HEK293 (cell line): ENCODE data around the gene LCOR.

ENCODE experiments used
- HOXD13 ChIP-seq: sonication (generic); formaldehyde crosslinking; IDR thresholded peaks from 2 replicates; pipeline ENCODE4 v1.8.0; 2022; ENCODE audit warnings: missing genetic modification reagents, borderline replicate concordance
- IKZF3 ChIP-seq: fragments of 450-650 bp; IDR thresholded peaks from 2 replicates; pipeline ENCODE4 v1.5.0; 2018; ENCODE audit warnings: missing biosample characterization, mild to moderate bottlenecking, missing genetic modification characterization, moderate library complexity
- INSM2 ChIP-seq: fragments of 450-650 bp; formaldehyde crosslinking; IDR thresholded peaks from 2 replicates; pipeline ENCODE4 v1.5.1; 2016; ENCODE audit warnings: missing biosample characterization, missing genetic modification characterization
- KLF17 ChIP-seq: fragments of 450-650 bp; formaldehyde crosslinking; IDR thresholded peaks from 2 replicates; pipeline ENCODE4 v1.5.1; 2016; ENCODE audit warnings: missing biosample characterization, missing genetic modification characterization
- KLF9 ChIP-seq: fragments of 450-650 bp; formaldehyde crosslinking; IDR thresholded peaks from 2 replicates; pipeline ENCODE4 v1.5.1; 2016; ENCODE audit warnings: missing biosample characterization, missing genetic modification characterization, low read depth
- PRDM1 ChIP-seq: fragments of 450-650 bp; formaldehyde crosslinking; IDR thresholded peaks from 2 replicates; pipeline ENCODE4; 2016; ENCODE audit warnings: missing biosample characterization, missing genetic modification characterization
- SETDB1 ChIP-seq: IDR thresholded peaks from one replicate; pipeline ENCODE4 v1.6.1; 2017; ENCODE audit warnings: mild to moderate bottlenecking, low read length, moderate library complexity, mixed read lengths; ENCODE audit not compliant: insufficient read length
- ZBTB44 ChIP-seq: fragments of 450-650 bp; IDR thresholded peaks from 2 replicates; pipeline ENCODE4 v1.5.1; 2018; ENCODE audit warnings: missing biosample characterization, mild to moderate bottlenecking, missing genetic modification characterization
- ZBTB48 ChIP-seq: fragments of 450-650 bp; formaldehyde crosslinking; IDR thresholded peaks from 2 replicates; pipeline ENCODE4 v1.5.1; 2016; ENCODE audit warnings: missing biosample characterization, missing genetic modification characterization
- ZBTB6 ChIP-seq: fragments of 450-650 bp; formaldehyde crosslinking; IDR thresholded peaks from 2 replicates; pipeline ENCODE4 v1.5.1; 2017; ENCODE audit warnings: missing biosample characterization, missing genetic modification characterization
- ZBTB8A ChIP-seq: fragments of 450-650 bp; formaldehyde crosslinking; IDR thresholded peaks from 2 replicates; pipeline ENCODE4 v1.5.1; 2016; ENCODE audit warnings: missing biosample characterization, missing genetic modification characterization
- ZFP37 ChIP-seq: fragments of 450-650 bp; formaldehyde crosslinking; IDR thresholded peaks from 2 replicates; pipeline ENCODE4 v1.5.1; 2016; ENCODE audit warnings: missing biosample characterization, missing genetic modification characterization
- ZIC2 ChIP-seq: fragments of 450-650 bp; formaldehyde crosslinking; IDR thresholded peaks from 2 replicates; pipeline ENCODE4 v1.5.1; 2016; ENCODE audit warnings: missing biosample characterization, missing genetic modification characterization
- ZNF112 ChIP-seq: fragments of 450-650 bp; formaldehyde crosslinking; IDR thresholded peaks from 2 replicates; pipeline ENCODE4 v1.5.0; 2017; ENCODE audit warnings: missing biosample characterization, missing genetic modification characterization
- ZNF132 ChIP-seq: fragments of 450-650 bp; formaldehyde crosslinking; IDR thresholded peaks from 2 replicates; pipeline ENCODE4 v1.5.1; 2017; ENCODE audit warnings: missing biosample characterization, missing genetic modification characterization, borderline replicate concordance
- ZNF146 ChIP-seq: fragments of 450-650 bp; formaldehyde crosslinking; IDR thresholded peaks from 2 replicates; pipeline ENCODE4 v1.5.1; 2016; ENCODE audit warnings: missing biosample characterization, missing genetic modification characterization
- ZNF155 ChIP-seq: fragments of 450-650 bp; formaldehyde crosslinking; IDR thresholded peaks from 2 replicates; pipeline ENCODE4 v1.5.1; 2016; ENCODE audit warnings: missing biosample characterization, missing genetic modification characterization
- ZNF248 ChIP-seq: fragments of 450-650 bp; formaldehyde crosslinking; IDR thresholded peaks from 2 replicates; pipeline ENCODE4 v1.5.1; 2017; ENCODE audit warnings: missing biosample characterization, missing genetic modification characterization
- ZNF292 ChIP-seq: fragments of 450-650 bp; formaldehyde crosslinking; IDR thresholded peaks from 2 replicates; pipeline ENCODE4 v1.5.1; 2016; ENCODE audit warnings: low read depth, missing biosample characterization, missing genetic modification characterization, borderline replicate concordance
- ZNF324 ChIP-seq: fragments of 450-650 bp; formaldehyde crosslinking; IDR thresholded peaks from 2 replicates; pipeline ENCODE4 v1.5.1; 2016; ENCODE audit warnings: missing biosample characterization, missing genetic modification characterization
- ZNF398 ChIP-seq: fragments of 450-650 bp; formaldehyde crosslinking; IDR thresholded peaks from 2 replicates; pipeline ENCODE4 v1.5.1; 2017; ENCODE audit warnings: missing biosample characterization, missing genetic modification characterization
- ZNF449 ChIP-seq: fragments of 450-650 bp; formaldehyde crosslinking; IDR thresholded peaks from 2 replicates; pipeline ENCODE4 v1.5.1; 2017; ENCODE audit warnings: missing biosample characterization, mild to moderate bottlenecking, missing genetic modification characterization, moderate library complexity
- ZNF521 ChIP-seq: fragments of 450-650 bp; formaldehyde crosslinking; IDR thresholded peaks from 2 replicates; pipeline ENCODE4 v1.5.1; 2017; ENCODE audit warnings: missing biosample characterization, mild to moderate bottlenecking, missing genetic modification characterization
- ZNF580 ChIP-seq: fragments of 450-650 bp; formaldehyde crosslinking; IDR thresholded peaks from 2 replicates; pipeline ENCODE4 v1.5.1; 2016; ENCODE audit warnings: missing biosample characterization, missing genetic modification characterization
- ZNF639 ChIP-seq: fragments of 450-650 bp; formaldehyde crosslinking; IDR thresholded peaks from 2 replicates; pipeline ENCODE4 v1.5.1; 2016; ENCODE audit warnings: missing biosample characterization, missing genetic modification characterization
- ZNF660 ChIP-seq: fragments of 450-650 bp; IDR thresholded peaks from 2 replicates; pipeline ENCODE4 v1.5.1; 2018; ENCODE audit warnings: missing biosample characterization, mild to moderate bottlenecking, missing genetic modification characterization
- ZNF704 ChIP-seq: fragments of 450-650 bp; formaldehyde crosslinking; IDR thresholded peaks from 2 replicates; pipeline ENCODE4 v1.5.1; 2016; ENCODE audit warnings: missing biosample characterization, missing genetic modification characterization

Gene LCOR

GRCh38 chr10:96831867-96832720 lies at the start of gene LCOR (continued):
- TF ChIP-seq ZNF398 (tag by site-specific recombination) (peak; percentile 96), ZNF324 (no peak), HOXD13 (CRISPR knock-in tag) (no peak), INSM2 (tag by site-specific recombination) (0 out of 2 replicates have a peak, but pooled peaks have one; percentile 23), ZNF292 (tag by site-specific recombination) (no peak), ZBTB44 (no peak), ZNF112 (tag by site-specific recombination) (no peak), ZBTB6 (peak; percentile 71; the same call in 1 of the 2 replicates), KLF9 (peak; percentile 75; the same call in 1 of the 2 replicates), ZBTB8A (tag by site-specific recombination) (peak; percentile 89), ZNF639 (tag by site-specific recombination) (no peak), ZNF146 (tag by site-specific recombination) (0 out of 2 replicates have a peak, but pooled peaks have one; percentile 20), ZNF580 (tag by site-specific recombination) (0 out of 2 replicates have a peak, but pooled peaks have one; percentile 13), ZBTB48 (no peak), ZNF704 (tag by site-specific recombination) (no peak), PRDM1 (tag by site-specific recombination) (no peak), ZNF155 (no peak), ZFP37 (tag by site-specific recombination) (no peak), ZNF132 (tag by site-specific recombination) (no peak), ZNF248 (tag by site-specific recombination) (no peak), KLF17 (tag by site-specific recombination) (peak; percentile 46; the same call in 1 of the 2 replicates), ZNF449 (tag by site-specific recombination) (no peak), IKZF3 (tag by site-specific recombination) (no peak), ZIC2 (tag by site-specific recombination) (no peak), ZNF521 (tag by site-specific recombination) (no peak), SETDB1 (no peak), ZNF660 (no peak; the same call in 1 of the 2 replicates)
